H1 (cell line): ENCODE data around the gene GABRB2. TPM values are rescaled to one million over a fixed set of nuclear protein-coding genes. Genes with fewer than 3 reads are reported as not detected.

Experiments used
- CREB1 ChIP-seq: IDR thresholded peaks from 2 replicates; pipeline ENCODE4 v1.6.1; 2012; ENCODE audit warnings: inconsistent platforms
- HDAC2 ChIP-seq, 2 experiments: fragments of 300-600 bp in 1 of 2; sonication (generic) in 1 of 2; IDR thresholded peaks; 2 replicates each; pipeline ENCODE4 v1.6.1; 2011 to 2012; ENCODE audit warnings: low read depth in 2 of 2, low read length in 2 of 2, mild to moderate bottlenecking in 2 of 2, moderate library complexity in 2 of 2, borderline replicate concordance in 1 of 2, inconsistent platforms in 1 of 2
- RAD21 ChIP-seq, 2 experiments: IDR thresholded peaks in 1 of 2; conservative IDR thresholded peaks in 1 of 2; 2 replicates each; pipeline ENCODE4 v1.6.1; 2011; ENCODE audit warnings: low read depth in 2 of 2, low read length in 2 of 2, improper control_type of control experiment in 1 of 2, inconsistent platforms in 1 of 2, mild to moderate bottlenecking in 1 of 2, moderate library complexity in 1 of 2
- SAP30 ChIP-seq: fragments of 300-600 bp; sonication (generic); IDR thresholded peaks from 2 replicates; pipeline ENCODE4 v1.7.1; 2012; ENCODE audit warnings: low read length, moderate library complexity, mild to moderate bottlenecking, inconsistent platforms; ENCODE audit not compliant: insufficient read depth, insufficient replicate concordance
- SIN3A ChIP-seq, 2 experiments: IDR thresholded peaks in 1 of 2; conservative IDR thresholded peaks in 1 of 2; 2 replicates each; pipeline ENCODE4 v1.6.1; 2011 to 2012; ENCODE audit warnings: low read length in 2 of 2, improper control_type of control experiment in 1 of 2, low read depth in 1 of 2, mild to moderate bottlenecking in 1 of 2
- SP2 ChIP-seq: IDR thresholded peaks from 2 replicates; pipeline ENCODE4 v1.6.1; 2012; ENCODE audit warnings: mild to moderate bottlenecking, low read length, inconsistent platforms
- polyA plus RNA-seq, 7 experiments: library from polyadenylated mRNA; depleted of rRNA in 3 of 7; stranded (reverse) in 5 of 7; unstranded in 2 of 7; fragments of >200 nt in 5 of 7; fragments of 200-250 nt in 2 of 7; gene quantifications; 1 replicate in 5 of 7; 2 replicates in 1 of 7; 4 replicates in 1 of 7; pipeline versions ENCODE4 v1.2.1 to v1.2.3, GENCODE V29; 2011 to 2013; ENCODE audit warnings: missing spikeins in 2 of 7, mixed read lengths in 2 of 7
- total RNA-seq: library from RNA; stranded (reverse); fragmentation: NEBNext Ultra II Directional; extraction: Animal tissue kit (Norgen Biotek cat#: 25700); gene quantifications from 2 replicates; pipeline ENCODE4 v1.2.1, GENCODE V29; 2021

GABRB2 gene
- total and polyA plus RNA-seq, 2 of the 8 experiments (the other 6 are each of a cell fraction or from before 2014, with no cell fraction given): 0.54 to 1.9 TPM

- no peak for TF ChIP-seq RAD21 (IDR thresholded peaks at IDR 0.05 in 1 of 2, conservative IDR thresholded peaks at IDR 0.05 in 1 of 2; ENCODE audit: low read depth in 2 of 2, low read length in 2 of 2)
- no peak for TF ChIP-seq SAP30
- no peak for TF ChIP-seq HDAC2 (IDR thresholded peaks at IDR 0.05; ENCODE audit: borderline replicate concordance in 1 of 2, low read depth in 2 of 2, low read length in 2 of 2)
- TF ChIP-seq CREB1: no peak
- TF ChIP-seq SIN3A (conservative IDR thresholded peaks at IDR 0.05 in 1 of 2, IDR thresholded peaks at IDR 0.05 in 1 of 2; ENCODE audit: low read depth in 1 of 2, low read length in 2 of 2): no peak
- TF ChIP-seq SP2: no peak
These were observed 240.1 kb downstream of the GABRB2 start (continued) for GRCh38 chr5:161306351-161306995.
